ENCODE results near the gene ALDH4A1. TPM values are rescaled to one million over a fixed set of nuclear protein-coding genes. Genes with fewer than 3 reads are reported as not detected.

ALDH4A1 gene
- total RNA-seq, 1 experiment from 2014 or later, result 18.4 TPM

- ChIA-PET CTCF (interaction anchor here (1.2 kb wide), 1 partner anchor 226 kb away, joined by 8 read pairs; no protein-coding TSS in a partner anchor), POLR2A (ENCODE audit: low non-redundant PET) (no interaction called here)
- intact Hi-C loops (cut with micrococcal nuclease; ENCODE audit: unreplicated experiment), result no loop called here
- Histone ChIP-seq H3K27ac (ENCODE audit: low read depth, low read length, poor library complexity, severe bottlenecking) (no peak overlapping the region), H3K9me3 (ENCODE audit: low read depth, low read length, poor library complexity, severe bottlenecking) (no peaks in the 10 kb centered on the region), H3K4me1 (ENCODE audit: insufficient read depth, low read length, poor library complexity, severe bottlenecking) (no peaks in the 10 kb centered on the region), H3K4me3 (ENCODE audit: low read depth, low read length, poor library complexity, severe bottlenecking) (no peak overlapping the region), H3K36me3 (ENCODE audit: insufficient read depth, low read length, poor library complexity, severe bottlenecking) (no peaks in the 10 kb centered on the region), H3K27me3 (replicated peaks; ENCODE audit: insufficient read depth, low read depth, low read length, poor library complexity) (no peaks in the 10 kb centered on the region)
- DNase-seq (ENCODE audit: low spot score), result no peak
- no peak for TF ChIP-seq CTCF (conservative IDR thresholded peaks at IDR 0.05; ENCODE audit: low read depth, low read length)
- BruUV-seq (replicated peaks), result no TSS peak
These were observed 78.9 kb downstream of the ALDH4A1 start for GRCh38 chr1:18823438-18823837.

Small RNA genes within 50 kb of the gene (microRNA-seq; reads per million reads assigned to microRNA genes)
- gene MIR1290 (not detected), gene MIR4695 (not detected)

Other genes with a start within 250 kb of the ALDH4A1 start
- gene TAS1R2, start 42.9 kb downstream of the ALDH4A1 start, total RNA-seq (2021), result not detected in 2 replicates
- gene IFFO2, start 54.1 kb upstream of the ALDH4A1 start, total RNA-seq (2021), result 13.3 and 16.3 TPM in 2 replicates